HG03103 (cell line): ENCODE measurements around the gene NUSAP1.
"Not testable (repeated sequence)": the region's sequence is repeated elsewhere in the genome, so short reads cannot be mapped to it uniquely, and the experiment has no call there.

Experiments used
- ATAC-seq: cut with Tn5 transposase; IDR thresholded peaks from one replicate; pipeline ENCODE4 v1.9.1; 2021; ENCODE audit warnings: low read depth; ENCODE audit not compliant: unreplicated experiment

NUSAP1 gene

DNA sequence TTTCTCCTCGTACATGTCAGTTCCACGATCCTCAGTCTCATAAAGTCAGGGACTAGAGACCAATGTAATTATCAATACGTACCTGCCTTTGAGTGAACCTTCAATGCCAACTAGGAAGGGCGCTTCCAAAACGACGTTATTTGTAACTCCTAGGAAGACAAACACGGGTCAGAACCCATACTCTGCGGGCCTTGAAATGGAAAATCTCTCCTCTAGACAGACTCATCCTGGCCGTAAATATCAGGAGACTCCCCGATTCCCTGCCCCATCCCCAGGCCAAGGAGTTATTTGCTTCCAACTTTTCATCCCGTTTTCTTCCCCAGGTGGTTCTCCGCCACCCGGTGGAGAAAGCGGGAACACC, 868 bp upstream of the NUSAP1 start:
- ATAC-seq = no peak

- ATAC-seq = no peak
Observed at GRCh38 chr15:41333026-41333562, 413 bp downstream of the NUSAP1 start.

DNA sequence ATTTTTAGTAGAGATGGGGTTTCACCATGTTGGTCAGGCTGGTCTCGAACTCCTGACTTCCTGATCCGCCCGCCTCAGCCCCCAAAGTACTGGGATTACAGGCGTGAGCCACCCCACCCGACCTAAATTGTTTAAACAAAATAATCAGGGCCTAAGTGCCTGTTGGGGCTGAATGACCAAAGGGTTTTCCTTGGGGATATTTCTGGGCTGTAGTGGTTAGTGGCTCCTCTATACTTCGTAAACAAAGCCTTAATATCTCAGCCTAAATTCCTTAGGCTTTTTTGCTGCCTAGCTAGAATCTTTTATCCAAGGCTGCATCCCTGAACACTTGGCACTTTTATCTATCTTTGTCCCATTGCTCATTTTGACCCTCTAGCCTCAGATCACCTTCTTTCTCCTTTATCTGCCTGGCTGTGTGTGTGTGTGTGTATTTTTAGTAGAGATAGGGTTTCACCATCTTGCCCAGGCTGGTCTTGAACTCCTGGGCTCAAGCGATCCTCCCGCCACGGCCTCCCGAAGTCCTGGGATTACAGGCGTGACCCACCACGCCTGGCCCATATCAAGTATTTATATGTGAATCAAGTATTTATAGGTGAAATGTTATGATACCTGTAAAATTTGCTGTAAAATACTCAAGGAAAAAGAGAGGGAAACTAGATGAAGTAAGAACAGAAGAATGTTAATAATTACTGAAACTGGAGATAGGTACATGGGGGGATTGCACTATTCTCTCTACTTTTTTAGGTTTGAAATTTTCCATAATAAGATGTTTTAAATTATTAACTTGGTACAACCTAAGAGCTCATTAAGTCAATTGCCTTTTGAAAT, 1.8 kb downstream of the NUSAP1 start:
- no peak for ATAC-seq

DNA sequence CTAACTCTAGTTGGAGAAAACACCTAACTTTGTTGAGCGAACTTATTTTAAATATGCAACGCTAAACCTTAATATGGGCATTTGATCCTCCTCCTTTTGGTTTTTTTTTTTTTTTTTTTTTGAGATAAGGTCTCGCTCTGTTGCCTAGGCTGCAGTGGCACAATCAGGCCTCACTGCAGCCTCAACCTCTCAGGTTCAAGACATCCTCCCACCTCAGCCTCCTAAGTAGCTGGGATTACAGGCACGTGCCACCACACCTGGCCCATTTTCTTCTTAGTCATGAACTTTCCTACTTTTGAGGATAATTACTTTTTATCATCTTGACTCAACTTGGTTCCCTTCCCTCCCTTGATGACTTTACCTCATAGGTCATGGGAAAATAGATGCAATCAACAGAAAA, 3.9 kb downstream of the NUSAP1 start:
- ATAC-seq = no peak

GRCh38 chr15:41337047-41337446, 4.4 kb downstream of the NUSAP1 start:
- no peak for ATAC-seq

GRCh38 chr15:41337631-41338522, 5.2 kb downstream of the NUSAP1 start:
- ATAC-seq = no peak

DNA sequence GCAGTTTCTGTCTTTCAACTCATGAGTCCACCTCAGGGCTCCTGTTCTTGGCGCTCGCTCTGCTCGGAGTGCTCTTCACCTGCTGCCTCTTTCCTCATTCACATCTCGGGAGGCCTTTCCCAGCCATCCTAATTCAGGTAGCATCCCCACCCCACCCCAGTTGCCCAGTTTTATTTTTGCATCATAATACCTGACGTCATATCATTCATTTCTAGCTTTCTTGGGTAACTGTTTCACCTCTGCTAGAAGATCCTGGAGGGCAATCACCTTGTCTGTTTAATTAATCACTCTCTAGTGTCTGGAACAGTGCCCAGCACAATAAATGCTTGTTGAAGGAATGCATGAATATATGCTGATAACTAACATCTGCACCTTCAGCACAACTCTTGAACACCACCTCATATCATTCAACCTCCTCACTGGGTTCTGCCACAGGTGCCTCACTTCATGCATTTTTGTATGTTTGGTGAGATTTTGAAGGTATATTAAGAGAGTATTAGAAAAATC, 7.6 kb downstream of the NUSAP1 start:
- no peak for ATAC-seq

- no peak for ATAC-seq
Observed at GRCh38 chr15:41341519-41341918, 8.8 kb downstream of the NUSAP1 start.

GRCh38 chr15:41347236-41347635, 14.6 kb downstream of the NUSAP1 start:
- ATAC-seq = no peak

- no peak for ATAC-seq
Observed at GRCh38 chr15:41350057-41350717, 17.5 kb downstream of the NUSAP1 start.

DNA sequence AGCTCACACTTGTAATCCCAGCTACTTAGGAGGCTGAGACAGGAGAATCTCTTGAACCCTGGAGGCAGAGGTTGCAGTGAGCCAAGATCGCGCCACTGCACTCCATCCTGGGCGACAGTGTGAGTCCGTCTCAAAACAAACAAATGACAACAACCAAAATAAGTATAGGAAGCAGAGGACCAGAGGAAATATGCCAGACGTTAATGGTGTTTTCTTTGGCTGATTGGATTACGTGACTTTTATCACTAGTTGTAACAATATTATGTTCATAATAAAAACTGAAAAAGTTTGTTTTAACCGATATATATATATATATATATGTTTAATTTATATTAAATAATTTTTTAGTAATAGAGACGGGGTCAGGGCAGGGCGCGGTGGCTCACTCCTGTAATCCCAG, 21.7 kb downstream of the NUSAP1 start:
- ATAC-seq = no peak

- ATAC-seq = no peak
Observed at GRCh38 chr15:41367418-41367817, 34.7 kb downstream of the NUSAP1 start.

GRCh38 chr15:41377978-41378377, 45.3 kb downstream of the NUSAP1 start:
- ATAC-seq = no peak

DNA sequence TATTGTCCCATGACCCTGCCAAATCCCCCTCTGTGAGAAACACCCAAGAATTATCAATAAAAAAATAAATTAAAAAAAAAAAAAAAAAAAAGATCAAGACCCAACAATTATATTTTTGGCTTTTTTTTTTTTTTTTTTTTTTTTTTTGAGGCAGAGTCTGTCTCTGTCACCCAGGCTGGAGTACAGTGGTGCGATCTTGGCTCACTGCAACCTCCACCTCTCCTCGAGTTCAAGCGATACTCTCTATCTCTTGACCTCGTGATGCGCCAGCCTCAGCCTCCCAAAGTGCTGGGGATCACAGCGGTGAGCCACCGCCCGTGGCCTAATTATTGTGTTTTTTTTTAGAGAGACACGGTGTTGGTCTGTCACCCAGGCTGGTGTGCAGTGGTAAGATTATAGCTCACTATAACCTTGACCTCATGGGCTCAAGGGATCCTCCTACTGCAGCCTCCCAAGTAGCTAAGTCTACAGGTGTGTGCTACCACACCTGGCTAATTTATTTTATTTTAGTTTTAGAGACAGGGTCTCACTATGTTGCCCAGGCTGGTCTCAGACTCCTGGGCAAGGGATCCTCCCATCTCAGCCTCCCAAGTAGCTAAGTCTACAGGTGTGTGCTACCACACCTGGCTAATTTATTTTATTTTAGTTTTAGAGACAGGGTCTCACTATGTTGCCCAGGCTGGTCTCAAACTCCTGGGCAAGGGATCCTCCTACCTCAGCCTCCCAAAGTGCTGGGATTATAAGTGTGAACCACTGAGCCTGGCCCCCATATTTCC, 51.5 kb downstream of the NUSAP1 start:
- ATAC-seq = not testable (repeated sequence)

GRCh38 chr15:41387646-41388045, 55.0 kb downstream of the NUSAP1 start:
- no peak for ATAC-seq

DNA sequence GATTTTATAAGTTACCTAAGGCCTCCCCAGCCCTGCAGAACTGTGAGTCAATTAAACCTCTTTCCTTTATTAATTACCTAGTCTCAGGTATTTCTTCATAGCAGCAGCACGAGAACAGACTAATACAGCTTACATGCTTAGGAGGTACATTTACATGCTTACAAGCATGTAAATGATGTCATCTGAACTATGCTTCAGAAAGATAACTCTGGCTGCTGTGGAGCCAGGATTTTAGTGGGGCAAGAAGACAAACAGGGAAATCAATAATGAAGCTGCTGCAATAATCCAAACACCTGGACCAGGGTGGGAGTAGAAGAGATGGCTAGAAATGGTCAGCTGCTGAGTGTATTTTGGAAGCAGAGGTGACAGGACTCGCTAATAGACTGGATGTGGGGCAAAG, 60.0 kb downstream of the NUSAP1 start:
- no peak for ATAC-seq

DNA sequence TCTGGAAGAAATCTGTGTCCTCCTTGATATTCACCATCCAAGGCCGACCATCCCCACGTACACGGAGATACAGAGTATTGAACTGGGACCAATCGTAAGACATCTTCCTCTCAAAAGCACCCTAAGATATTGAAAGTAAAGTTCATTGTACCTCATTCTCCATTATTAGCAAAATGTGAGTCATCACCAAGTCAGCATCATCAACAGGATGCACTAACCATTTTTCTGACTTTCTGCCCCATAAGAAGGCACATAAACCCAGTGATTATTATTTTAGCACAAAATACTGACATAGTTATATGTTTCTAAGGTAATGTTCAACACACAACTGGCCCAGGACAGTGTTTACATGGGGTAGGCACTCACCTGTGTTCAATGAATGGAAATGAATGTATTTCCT, 62.2 kb downstream of the NUSAP1 start:
- ATAC-seq = no peak

DNA sequence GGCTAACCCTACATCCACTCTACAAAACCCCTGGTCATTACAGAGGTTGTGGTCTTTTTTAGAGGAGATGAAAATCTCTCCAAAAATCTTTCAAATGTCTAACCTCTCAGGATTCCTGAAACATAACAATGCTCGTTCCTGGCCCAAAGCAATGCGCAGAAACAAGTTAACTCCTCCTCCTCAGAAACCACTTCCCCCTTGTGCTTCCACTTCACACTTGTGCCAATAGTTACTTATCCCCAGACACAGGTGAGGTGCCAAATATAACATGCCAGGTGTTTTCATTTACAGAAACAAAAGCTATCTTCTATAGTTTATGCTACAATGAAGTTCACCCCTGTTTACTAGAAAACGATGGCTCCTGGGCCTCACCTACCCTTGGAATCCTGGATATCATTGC, 63.4 kb downstream of the NUSAP1 start:
- no peak for ATAC-seq

GRCh38 chr15:41401904-41402267, 69.2 kb downstream of the NUSAP1 start:
- no peak for ATAC-seq

DNA sequence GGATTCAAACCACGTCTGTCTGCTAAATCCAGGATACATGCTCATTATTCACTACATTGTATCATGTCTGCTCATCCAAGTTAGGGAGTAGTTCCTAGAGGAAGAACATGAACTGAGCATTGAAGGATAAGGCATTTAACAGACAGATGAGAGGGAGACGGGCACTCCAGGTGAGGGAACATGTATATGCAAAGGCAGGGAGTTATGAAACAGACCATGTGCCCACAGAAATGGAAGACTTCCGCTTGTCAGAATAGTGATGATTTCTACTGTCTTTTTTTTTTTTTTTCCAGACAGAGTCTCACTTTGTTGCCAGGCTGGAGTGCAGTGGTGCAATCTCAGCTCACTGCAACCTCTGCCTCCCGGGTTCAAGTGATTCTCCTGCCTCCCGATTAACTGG, 74.7 kb downstream of the NUSAP1 start:
- ATAC-seq = no peak
